Stomach (tissue), 9 donors: ENCODE measurements around the gene PTPN14. TPM values are rescaled to one million over a fixed set of nuclear protein-coding genes. Genes with fewer than 3 reads are reported as not detected.

Experiments
- DNase-seq, 2 donors: peaks; one replicate each; pipeline versions ENCODE4 v3.0.0 to v3.0.0-alpha.2; 2013 to 2019
- H3K27ac ChIP-seq, 5 donors: fragments of 200-600 bp in 4 of 5; sonication (generic) in 4 of 5; one replicate each; pipeline ENCODE4 v1.5.1; 2013 to 2019; ENCODE audit warnings: mild to moderate bottlenecking in 1 of 5, moderate library complexity in 1 of 5
- H3K27me3 ChIP-seq, 3 donors: fragments of 200-600 bp; sonication (generic); one replicate each; pipeline ENCODE4 v1.5.1; 2017 to 2019; ENCODE audit warnings: mixed run types in 1 of 3
- H3K36me3 ChIP-seq, 4 donors: fragments of 200-600 bp; sonication (generic); 1 replicate in 3 of 4; 2 replicates in 1 of 4; pipeline ENCODE4 v1.5.1; 2016 to 2019
- H3K4me1 ChIP-seq, 4 donors: fragments of 200-600 bp; sonication (generic); one replicate each; pipeline ENCODE4 v1.5.1; 2016 to 2019
- H3K4me3 ChIP-seq, 4 donors: fragments of 200-600 bp; sonication (generic) in 3 of 4; one replicate each; pipeline ENCODE4 v1.5.1; 2016 to 2019; ENCODE audit warnings: mild to moderate bottlenecking in 1 of 4
- H3K9me3 ChIP-seq, 4 donors: fragments of 200-600 bp; sonication (generic); one replicate each; pipeline ENCODE4 v1.5.1; 2016 to 2019
- EP300 ChIP-seq: sonication (generic); formaldehyde crosslinking; IDR thresholded peaks from one replicate; pipeline ENCODE4 v1.6.1; 2017; ENCODE audit warnings: antibody characterized with exemption
- POLR2A ChIP-seq, 4 donors: fragments of 450-650 bp; IDR thresholded peaks; one replicate each; pipeline ENCODE4 v1.6.1; 2016; ENCODE audit warnings: antibody characterized with exemption in 4 of 4, control low read depth in 2 of 4, mild to moderate bottlenecking in 1 of 4, moderate library complexity in 1 of 4
- POLR2AphosphoS5 ChIP-seq, 3 donors: sonication (generic); formaldehyde crosslinking; IDR thresholded peaks; one replicate each; pipeline ENCODE4 v1.6.1; 2016; ENCODE audit warnings: antibody characterized with exemption in 3 of 3
- WGBS, 5 donors: extraction: QIAGEN DNeasy Blood & Tissue Kit in 3 of 5; methylation state at CpG; one replicate each; pipeline versions ENCODE4 v1.1.5 to v1.1.7; 2013 to 2018; 5-methylcytosine and 5-hydroxymethylcytosine counted together
- intact Hi-C: fragments of 100-400 bp; cut with DNase I; formaldehyde crosslinking; loops from one replicate; pipeline ENCODE4 v1.15.1; 2023; ENCODE audit warnings: low total_unique reads
- polyA plus RNA-seq, 3 donors: library from polyadenylated mRNA; stranded (reverse); fragments of 200-250 nt; gene quantifications; one replicate each; pipeline ENCODE4 v1.2.3, GENCODE V29; 2013
- total RNA-seq, 5 donors: library from RNA; depleted of rRNA; stranded (reverse); fragments of >200 nt; gene quantifications; one replicate each; pipeline versions ENCODE4 v1.1.0 to v1.2.3, GENCODE V29; 2014 to 2016
- TF ChIP-seq, protein P1 (sequence below), 7 experiments: fragments of 450-650 bp in 4 of 7; fragments of 200-600 bp in 3 of 7; sonication (generic) in 3 of 7; IDR thresholded peaks; one replicate each; pipeline ENCODE4 v1.5.1; 2016 to 2019; ENCODE audit warnings: antibody characterized with exemption in 7 of 7, control low read depth in 2 of 7, mild to moderate bottlenecking in 1 of 7
- donor health status: healthy with polysubstance abuse.
- donor health status: Bipolar disorder and iron deficiency.
- donor health status: healthy.

PTPN14 gene
- total and polyA plus RNA-seq, 8 donors = 1.7 to 44.6 (median 9.8) TPM

DNA sequence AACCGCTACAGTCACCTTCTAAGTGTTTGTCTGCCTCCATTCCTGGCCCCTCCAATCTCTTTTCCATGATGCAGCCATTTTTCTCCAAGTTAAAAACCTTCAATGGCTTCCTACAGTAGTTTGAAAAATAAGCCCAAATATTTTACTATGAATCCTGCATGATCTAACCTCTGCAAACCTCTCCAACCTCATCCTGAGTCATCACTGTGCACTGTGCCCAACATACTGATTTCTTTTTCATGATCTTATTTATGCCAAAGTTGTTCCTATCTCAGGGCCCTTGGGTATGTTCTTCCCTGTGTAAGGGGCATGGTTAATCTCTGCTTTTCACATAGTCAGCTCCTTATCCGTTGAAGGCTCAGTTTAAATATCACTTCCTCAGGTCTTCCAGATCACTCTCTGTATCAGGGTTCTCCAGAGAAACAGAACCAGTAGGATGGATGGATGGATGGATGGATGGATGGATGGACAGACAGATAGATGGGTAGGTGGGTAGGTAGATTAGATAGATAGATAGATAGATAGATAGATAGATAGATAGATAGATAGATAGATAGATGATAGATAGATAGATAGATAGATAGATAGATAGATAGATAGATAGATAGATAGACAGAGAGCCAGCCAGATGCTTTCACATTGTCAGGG is 18.1 kb upstream of the PTPN14 start:
- peaks cover 0 to 4% (median 0%) of the 10 kb centered on the region in 4 donors for H3K4me1 ChIP-seq
- TF ChIP-seq POLR2AphosphoS5 (IDR thresholded peaks at IDR 0.05) (no peak), POLR2A (IDR thresholded peaks at IDR 0.05) (no peak), EP300 (no peak)
- TF ChIP-seq, protein P1, sequence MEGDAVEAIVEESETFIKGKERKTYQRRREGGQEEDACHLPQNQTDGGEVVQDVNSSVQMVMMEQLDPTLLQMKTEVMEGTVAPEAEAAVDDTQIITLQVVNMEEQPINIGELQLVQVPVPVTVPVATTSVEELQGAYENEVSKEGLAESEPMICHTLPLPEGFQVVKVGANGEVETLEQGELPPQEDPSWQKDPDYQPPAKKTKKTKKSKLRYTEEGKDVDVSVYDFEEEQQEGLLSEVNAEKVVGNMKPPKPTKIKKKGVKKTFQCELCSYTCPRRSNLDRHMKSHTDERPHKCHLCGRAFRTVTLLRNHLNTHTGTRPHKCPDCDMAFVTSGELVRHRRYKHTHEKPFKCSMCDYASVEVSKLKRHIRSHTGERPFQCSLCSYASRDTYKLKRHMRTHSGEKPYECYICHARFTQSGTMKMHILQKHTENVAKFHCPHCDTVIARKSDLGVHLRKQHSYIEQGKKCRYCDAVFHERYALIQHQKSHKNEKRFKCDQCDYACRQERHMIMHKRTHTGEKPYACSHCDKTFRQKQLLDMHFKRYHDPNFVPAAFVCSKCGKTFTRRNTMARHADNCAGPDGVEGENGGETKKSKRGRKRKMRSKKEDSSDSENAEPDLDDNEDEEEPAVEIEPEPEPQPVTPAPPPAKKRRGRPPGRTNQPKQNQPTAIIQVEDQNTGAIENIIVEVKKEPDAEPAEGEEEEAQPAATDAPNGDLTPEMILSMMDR (IDR thresholded peaks at IDR 0.05) = no peak

DNA sequence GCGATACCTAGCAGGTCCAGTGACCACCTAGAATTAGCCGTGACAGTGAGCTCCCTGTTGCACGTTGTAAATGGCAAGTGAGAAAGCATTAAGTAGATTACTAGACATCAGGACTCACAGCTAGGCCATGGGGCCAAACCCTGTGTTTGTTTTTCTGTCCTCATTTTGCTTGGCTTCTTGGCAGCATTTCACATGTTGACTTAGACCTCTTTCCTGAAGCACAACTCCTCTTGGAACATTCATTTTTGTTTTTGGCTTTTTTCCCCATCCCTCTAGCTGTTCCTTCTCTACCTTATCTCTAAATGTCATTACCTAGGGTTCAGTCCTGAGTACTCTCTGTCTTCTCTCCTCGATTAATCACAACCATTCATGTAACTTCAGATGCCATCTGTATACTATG is 16.9 kb upstream of the PTPN14 start:
- Histone ChIP-seq H3K4me3 (no peak overlapping the region), H3K4me1 (peaks cover 0 to 4% (median 0%) of the 10 kb centered on the region in 4 donors), H3K9me3 (no peaks in the 10 kb centered on the region), H3K27me3 (no peaks in the 10 kb centered on the region), H3K27ac (no peak overlapping the region), H3K36me3 (no peaks in the 10 kb centered on the region)
- WGBS, 5 donors = 51 to 70% (median 58%) methylated on average over 4 of the region's 4 CpGs
- TF ChIP-seq EP300 = no peak
- no peak for TF ChIP-seq POLR2A (IDR thresholded peaks at IDR 0.05)
- TF ChIP-seq POLR2AphosphoS5 (IDR thresholded peaks at IDR 0.05) = no peak
- TF ChIP-seq, protein P1 (IDR thresholded peaks at IDR 0.05) = no peak
- no peak for DNase-seq
- intact Hi-C loops = no loop called here

More for the DNA sequence above, 18.1 kb upstream of the PTPN14 start:
- intact Hi-C loops = no loop called here
- no peaks in the 10 kb centered on the region for H3K27me3 ChIP-seq
- no peak overlapping the region for H3K27ac ChIP-seq
- 86 to 91% (median 88%) methylated on average over 2 of the region's 2 CpGs for WGBS, 5 donors
- H3K36me3 ChIP-seq = no peaks in the 10 kb centered on the region
- no peaks in the 10 kb centered on the region for H3K9me3 ChIP-seq
- no peak for DNase-seq
- no peak overlapping the region for H3K4me3 ChIP-seq

DNA sequence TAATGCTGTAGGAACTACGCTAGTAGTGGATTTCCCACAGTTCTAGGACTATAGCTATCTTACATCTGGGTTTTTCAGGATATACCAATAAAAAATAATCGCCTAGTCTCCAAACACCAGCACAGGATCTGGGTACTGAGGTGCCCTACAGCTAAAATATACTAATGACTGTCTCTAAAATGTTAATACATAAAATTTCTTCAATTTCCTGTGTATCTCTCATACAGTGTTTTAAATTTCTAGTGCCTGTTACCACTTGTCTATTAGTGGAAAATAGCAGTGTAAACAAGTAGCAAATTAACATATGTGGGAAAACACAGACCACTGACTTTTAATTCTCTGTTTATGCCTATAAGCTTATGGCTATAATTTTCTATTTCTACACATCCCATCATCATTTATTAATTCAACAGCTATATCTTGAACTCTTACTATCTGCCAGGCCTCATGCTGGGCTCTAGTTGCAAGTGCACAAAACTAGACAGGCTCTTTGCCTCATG is 16.1 kb upstream of the PTPN14 start:
- WGBS, 5 donors = 88 to 98% (median 98%) methylated on average over 2 of the region's 2 CpGs
- no peak overlapping the region for H3K27ac ChIP-seq

DNA sequence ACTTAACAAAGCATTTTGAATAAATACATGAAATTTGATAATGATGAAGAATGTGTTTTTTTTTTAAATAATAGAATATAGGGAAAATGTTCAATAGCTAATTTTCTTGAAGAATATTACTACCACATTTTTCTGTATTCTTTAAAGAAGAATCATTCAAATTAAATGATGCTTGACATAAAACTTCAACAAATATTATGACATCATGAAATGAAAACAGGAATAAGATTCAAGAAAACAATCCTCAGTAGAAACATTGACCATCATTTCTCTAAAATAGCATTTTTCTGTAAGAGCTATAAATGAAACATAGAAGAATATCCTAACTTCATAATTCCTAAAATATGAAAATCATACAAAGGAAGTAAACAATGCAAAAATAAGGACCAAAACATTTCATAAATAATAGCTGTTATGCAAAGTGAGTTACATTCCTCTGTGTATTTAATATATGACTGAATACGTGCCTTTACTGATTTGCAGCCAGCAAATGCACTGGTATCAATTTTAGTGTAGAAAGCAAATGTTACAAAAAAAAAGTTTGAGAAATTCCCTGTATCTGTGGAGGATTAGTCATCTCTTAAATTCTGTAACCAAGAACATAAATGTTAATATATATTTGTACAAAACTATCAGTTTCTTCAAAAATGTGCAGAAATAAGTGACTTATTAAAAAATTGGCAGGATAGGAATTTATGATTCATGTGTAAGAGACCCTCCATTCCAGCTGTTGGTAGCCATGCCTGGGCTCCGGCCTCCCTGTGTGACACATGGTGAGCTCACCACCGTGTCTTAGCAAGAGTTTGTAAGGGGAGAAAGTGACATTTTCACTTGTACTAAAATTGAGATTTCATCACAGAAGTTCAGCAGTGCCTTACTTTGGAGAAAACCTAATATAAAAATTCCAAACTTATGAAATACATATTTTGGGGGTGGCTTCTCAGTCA is 15.0 kb upstream of the PTPN14 start:
- no peaks in the 10 kb centered on the region for H3K9me3 ChIP-seq
- peaks cover 0 to 3% (median 0%) of the 10 kb centered on the region in 3 donors for H3K27me3 ChIP-seq
- no peaks in the 10 kb centered on the region for H3K36me3 ChIP-seq
- no peak overlapping the region for H3K27ac ChIP-seq
- DNase-seq = no peak
- TF ChIP-seq POLR2A (IDR thresholded peaks at IDR 0.05) (no peak), POLR2AphosphoS5 (IDR thresholded peaks at IDR 0.05) (no peak), EP300 (no peak)
- TF ChIP-seq, protein P1 (IDR thresholded peaks at IDR 0.05) = no peak
- intact Hi-C loops = no loop called here
- 68 to 80% (median 78%) methylated on average over 3 of the region's 3 CpGs for WGBS, 5 donors
- no peak overlapping the region for H3K4me3 ChIP-seq
- H3K4me1 ChIP-seq = peaks cover 0 to 4% (median 0%) of the 10 kb centered on the region in 4 donors

More for the DNA sequence above, 16.1 kb upstream of the PTPN14 start:
- Histone ChIP-seq H3K27me3 (peaks cover 0 to under 1% (median 0%) of the 10 kb centered on the region in 3 donors), H3K4me3 (no peak overlapping the region), H3K36me3 (no peaks in the 10 kb centered on the region), H3K4me1 (peaks cover 0 to 4% (median 0%) of the 10 kb centered on the region in 4 donors), H3K9me3 (no peaks in the 10 kb centered on the region)
- intact Hi-C loops = no loop called here
- TF ChIP-seq, protein P1 (IDR thresholded peaks at IDR 0.05) = no peak
- TF ChIP-seq POLR2A (IDR thresholded peaks at IDR 0.05) (no peak), POLR2AphosphoS5 (IDR thresholded peaks at IDR 0.05) (no peak)
- DNase-seq = no peak
